Subcutaneous adipose tissue (tissue), 4 donors: ENCODE measurements around the gene TLR6. TPM values are rescaled to one million over a fixed set of nuclear protein-coding genes. Genes with fewer than 3 reads are reported as not detected.

ENCODE experiments used
- total RNA-seq, 4 donors: library from RNA; depleted of rRNA; stranded (reverse); fragments of >200 nt; gene quantifications; one replicate each; pipeline ENCODE4 v1.1.0, GENCODE V29; 2016
- TF ChIP-seq, protein P1 (sequence below): fragments of 450-650 bp; IDR thresholded peaks from one replicate; pipeline ENCODE4 v1.5.1; 2016; ENCODE audit warnings: low read depth, mild to moderate bottlenecking, control low read depth, antibody characterized with exemption, moderate library complexity

The TLR6 gene
- total RNA-seq, 4 donors from 2014 or later = 4.7 to 19.2 (median 10.7) TPM

- TF ChIP-seq, protein P1, sequence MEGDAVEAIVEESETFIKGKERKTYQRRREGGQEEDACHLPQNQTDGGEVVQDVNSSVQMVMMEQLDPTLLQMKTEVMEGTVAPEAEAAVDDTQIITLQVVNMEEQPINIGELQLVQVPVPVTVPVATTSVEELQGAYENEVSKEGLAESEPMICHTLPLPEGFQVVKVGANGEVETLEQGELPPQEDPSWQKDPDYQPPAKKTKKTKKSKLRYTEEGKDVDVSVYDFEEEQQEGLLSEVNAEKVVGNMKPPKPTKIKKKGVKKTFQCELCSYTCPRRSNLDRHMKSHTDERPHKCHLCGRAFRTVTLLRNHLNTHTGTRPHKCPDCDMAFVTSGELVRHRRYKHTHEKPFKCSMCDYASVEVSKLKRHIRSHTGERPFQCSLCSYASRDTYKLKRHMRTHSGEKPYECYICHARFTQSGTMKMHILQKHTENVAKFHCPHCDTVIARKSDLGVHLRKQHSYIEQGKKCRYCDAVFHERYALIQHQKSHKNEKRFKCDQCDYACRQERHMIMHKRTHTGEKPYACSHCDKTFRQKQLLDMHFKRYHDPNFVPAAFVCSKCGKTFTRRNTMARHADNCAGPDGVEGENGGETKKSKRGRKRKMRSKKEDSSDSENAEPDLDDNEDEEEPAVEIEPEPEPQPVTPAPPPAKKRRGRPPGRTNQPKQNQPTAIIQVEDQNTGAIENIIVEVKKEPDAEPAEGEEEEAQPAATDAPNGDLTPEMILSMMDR = no peak
Measured at GRCh38 chr4:38872620-38873019, 16.0 kb upstream of the TLR6 start.

GRCh38 chr4:38871593-38871992 is 15.0 kb upstream of the TLR6 start:
- TF ChIP-seq, protein P1 = no peak

GRCh38 chr4:38870098-38870808 is 13.6 kb upstream of the TLR6 start:
- TF ChIP-seq, protein P1 = no peak

DNA sequence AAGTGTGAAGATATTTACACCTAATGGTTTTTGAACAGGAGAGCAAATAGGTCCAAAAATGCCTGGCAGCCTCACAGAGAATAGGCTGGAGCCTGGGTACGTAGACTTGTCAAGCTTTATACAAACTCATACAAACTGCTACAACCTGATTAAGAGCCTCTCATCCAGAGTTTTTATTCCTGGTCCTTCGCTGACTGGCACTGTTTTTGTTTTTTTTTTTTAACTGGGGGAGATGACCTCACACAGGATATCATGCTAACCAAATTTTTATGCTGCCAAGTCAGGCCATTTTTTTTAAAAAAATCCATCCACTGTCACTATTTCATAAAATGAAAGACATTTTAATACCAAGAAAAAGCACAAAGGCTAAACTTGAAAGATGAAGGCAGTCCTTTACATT is 12.9 kb upstream of the TLR6 start:
- TF ChIP-seq, protein P1 = no peak

GRCh38 chr4:38868059-38868960 is 11.7 kb upstream of the TLR6 start:
- TF ChIP-seq, protein P1 = no peak

- TF ChIP-seq, protein P1 = no peak
Measured at GRCh38 chr4:38867478-38868058, 11.0 kb upstream of the TLR6 start, which contains the start of gene FAM114A1. TSS of gene FAM114A1 (plus strand) at chr4:38867806. CDS start at chr4:38878079, 10,273 bp downstream.
